ENCODE data around the gene OR51V1.

GRCh38 chr11:5151713-5152153, 48.7 kb downstream of the OR51V1 start:
- TF ChIP-seq CTCF (conservative IDR thresholded peaks at IDR 0.05) (no peak), ZFX (IDR thresholded peaks at IDR 0.05) (no peak)
